Mucosa of descending colon (tissue), 3 donors: ENCODE data around the gene PRXL2B. TPM values are rescaled to one million over a fixed set of nuclear protein-coding genes. Genes with fewer than 3 reads are reported as not detected.
A peak's percentile ranks its signal among the peaks of the same experiment; 100 is the strongest.

Experiments used
- ATAC-seq: fragments of 200-7000 bp; cut with Tn5 transposase; one replicate; pipeline ENCODE4 v1.9.1; 2020; ENCODE audit warnings: mild to moderate bottlenecking, moderate library complexity
- DNase-seq, 3 donors: peaks; one replicate each; pipeline ENCODE4 v3.0.0-alpha.2; 2020
- H3K36me3 ChIP-seq: fragments of 200-600 bp; one replicate; pipeline ENCODE4 v1.8.0; 2021; ENCODE audit warnings: low read depth, mild to moderate bottlenecking
- H3K4me1 ChIP-seq: fragments of 200-600 bp; one replicate; pipeline ENCODE4 v1.8.0; 2021; ENCODE audit warnings: low read depth, mild to moderate bottlenecking
- H3K4me3 ChIP-seq: fragments of 200-600 bp; one replicate; pipeline ENCODE4 v1.8.0; 2021; ENCODE audit warnings: mild to moderate bottlenecking
- H3K9me3 ChIP-seq: fragments of 200-600 bp; one replicate; pipeline ENCODE4 v1.8.0; 2021; ENCODE audit warnings: mild to moderate bottlenecking
- intact Hi-C, 2 donors: fragments of 100-400 bp; cut with DNase I in 1 of 2; cut with micrococcal nuclease in 1 of 2; formaldehyde crosslinking; loops; one replicate each; pipeline versions ENCODE4 v1.11.0 to v1.11.1; 2022; cut with DNase I, micrococcal nuclease
- total RNA-seq, 3 donors: library from RNA; stranded (reverse); fragmentation: NEBNext Ultra II Directional in 2 of 3; extraction: Animal tissue kit (Norgen Biotek cat#: 25700) in 2 of 3; gene quantifications; one replicate each; pipeline versions ENCODE4 v1.2.1 to v1.2.4, GENCODE V29; 2021 to 2023
- TF ChIP-seq, protein P1 (sequence below): fragments of 200-600 bp; IDR thresholded peaks from one replicate; pipeline ENCODE4 v1.8.0; 2022; ENCODE audit warnings: antibody characterized with exemption, mild to moderate bottlenecking
- donor health status: DM: no; HTN: no; CAD: no; lungs with moderate emphysema.
- donor health status: DM: no; HTN: no; CAD: no.
- donor health status: DM: no; HTN: yes; CAD: no.

The PRXL2B gene
- total RNA-seq, 3 donors from 2014 or later: 45.2 to 65.5 (median 48.3) TPM

DNA sequence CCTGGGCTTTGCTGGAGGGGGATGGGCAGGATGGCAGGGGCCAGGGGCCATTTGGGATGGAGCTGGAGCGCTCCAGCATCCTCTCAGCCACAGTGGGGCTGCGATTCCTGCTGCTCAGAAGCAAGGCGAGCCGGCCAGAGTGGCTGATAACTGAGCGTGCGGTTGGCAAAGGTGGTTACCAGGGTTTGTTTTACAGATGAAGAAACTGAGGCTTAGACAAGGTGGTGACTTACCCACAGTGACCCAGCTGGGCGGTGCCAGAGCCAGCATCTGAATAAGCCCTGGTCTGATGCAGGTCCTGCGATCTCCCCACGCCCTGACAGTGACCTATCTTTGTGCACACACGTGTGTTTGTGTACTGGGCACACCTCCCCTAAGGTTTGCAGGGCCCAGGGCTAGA, 5.9 kb upstream of the PRXL2B start:
- peak in 2 of 3 donors; percentile 34 to 58 for DNase-seq
- H3K4me1 ChIP-seq: peaks cover 35% of the 10 kb centered on the region
- intact Hi-C loops: no loop called here
- TF ChIP-seq, protein P1, sequence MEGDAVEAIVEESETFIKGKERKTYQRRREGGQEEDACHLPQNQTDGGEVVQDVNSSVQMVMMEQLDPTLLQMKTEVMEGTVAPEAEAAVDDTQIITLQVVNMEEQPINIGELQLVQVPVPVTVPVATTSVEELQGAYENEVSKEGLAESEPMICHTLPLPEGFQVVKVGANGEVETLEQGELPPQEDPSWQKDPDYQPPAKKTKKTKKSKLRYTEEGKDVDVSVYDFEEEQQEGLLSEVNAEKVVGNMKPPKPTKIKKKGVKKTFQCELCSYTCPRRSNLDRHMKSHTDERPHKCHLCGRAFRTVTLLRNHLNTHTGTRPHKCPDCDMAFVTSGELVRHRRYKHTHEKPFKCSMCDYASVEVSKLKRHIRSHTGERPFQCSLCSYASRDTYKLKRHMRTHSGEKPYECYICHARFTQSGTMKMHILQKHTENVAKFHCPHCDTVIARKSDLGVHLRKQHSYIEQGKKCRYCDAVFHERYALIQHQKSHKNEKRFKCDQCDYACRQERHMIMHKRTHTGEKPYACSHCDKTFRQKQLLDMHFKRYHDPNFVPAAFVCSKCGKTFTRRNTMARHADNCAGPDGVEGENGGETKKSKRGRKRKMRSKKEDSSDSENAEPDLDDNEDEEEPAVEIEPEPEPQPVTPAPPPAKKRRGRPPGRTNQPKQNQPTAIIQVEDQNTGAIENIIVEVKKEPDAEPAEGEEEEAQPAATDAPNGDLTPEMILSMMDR: no peak
- H3K9me3 ChIP-seq: no peaks in the 10 kb centered on the region
- H3K4me3 ChIP-seq: no peak overlapping the region
- no peaks in the 10 kb centered on the region for H3K36me3 ChIP-seq
- no peak for ATAC-seq

DNA sequence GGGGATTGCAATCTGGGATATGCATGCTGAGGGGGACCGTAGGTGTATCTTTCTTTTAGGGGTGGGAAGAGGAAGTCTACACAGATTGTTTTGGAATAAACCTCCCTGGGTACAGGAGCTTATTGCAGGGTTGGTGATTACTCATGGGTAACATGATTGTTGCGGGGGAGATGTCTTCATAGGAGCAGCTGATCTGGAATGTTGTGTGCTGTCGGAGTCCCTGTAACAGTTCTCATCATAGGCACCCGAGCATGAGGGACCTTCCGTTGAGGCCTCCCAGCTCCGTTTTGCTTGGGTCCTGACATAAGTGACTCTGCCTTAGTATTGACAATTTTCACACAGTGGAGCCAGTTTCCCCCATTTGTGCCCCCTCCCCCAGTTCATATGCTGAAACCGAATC, 4.2 kb upstream of the PRXL2B start:
- no peaks in the 10 kb centered on the region for H3K9me3 ChIP-seq
- no peak overlapping the region for H3K4me3 ChIP-seq
- TF ChIP-seq, protein P1: no peak
- intact Hi-C loops: no loop called here
- peaks cover 2% of the 10 kb centered on the region for H3K36me3 ChIP-seq
- DNase-seq: no peak
- ATAC-seq: no peak
- peaks cover 29% of the 10 kb centered on the region for H3K4me1 ChIP-seq

DNA sequence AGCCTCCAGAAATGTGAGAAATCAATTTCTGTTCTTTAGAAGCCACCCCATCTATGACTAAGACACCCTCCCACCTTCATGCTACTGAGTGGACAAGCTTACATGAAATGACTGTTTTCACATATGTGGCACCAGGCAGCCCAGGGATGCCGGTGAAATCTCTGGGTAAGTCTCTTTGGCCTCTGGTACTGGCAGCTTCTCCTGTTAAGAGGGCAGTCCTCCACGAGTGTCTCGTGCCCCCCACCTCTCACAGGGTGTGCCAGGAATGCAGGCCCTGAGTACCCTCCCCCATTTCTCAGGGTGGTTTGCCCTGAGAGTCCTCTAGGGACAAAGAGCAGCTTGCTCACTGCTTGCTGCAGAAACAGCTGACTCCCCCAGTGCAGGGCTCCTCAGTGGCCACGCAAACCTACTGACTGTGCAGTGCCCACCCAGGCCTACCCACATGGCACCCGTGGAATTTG, 3.2 kb upstream of the PRXL2B start:
- Histone ChIP-seq H3K9me3 (no peaks in the 10 kb centered on the region), H3K36me3 (peaks cover 2% of the 10 kb centered on the region), H3K4me1 (peaks cover 31% of the 10 kb centered on the region), H3K4me3 (no peak overlapping the region)
- TF ChIP-seq, protein P1: no peak
- ATAC-seq (no peak), DNase-seq (peak in 1 of 3 donors; percentile 44)
- intact Hi-C loops: no loop called here

DNA sequence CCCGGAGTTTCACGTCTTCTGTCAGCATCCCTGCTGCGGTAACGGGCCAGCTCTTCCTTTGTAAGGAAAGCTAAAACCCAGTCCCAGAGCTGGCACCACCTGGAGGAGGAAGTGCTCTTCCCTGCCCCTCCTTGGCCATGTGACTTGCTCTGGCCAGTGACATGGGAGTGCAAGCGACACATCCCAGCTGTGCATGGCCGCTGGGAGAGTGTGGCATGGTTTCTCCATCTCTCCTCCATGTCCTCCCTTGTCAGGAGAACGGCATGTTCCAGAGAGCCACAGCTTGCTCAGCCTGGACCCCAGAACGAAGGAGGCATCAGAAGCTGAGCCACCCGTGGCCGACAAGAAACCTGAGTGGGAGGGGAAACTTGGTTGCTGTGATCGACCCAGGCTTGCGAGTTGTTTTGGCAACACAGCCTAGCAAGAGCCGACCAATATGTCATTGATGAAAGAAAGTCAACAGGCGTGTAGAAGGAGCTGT, 2.7 kb upstream of the PRXL2B start:
- no peaks in the 10 kb centered on the region for H3K9me3 ChIP-seq
- H3K4me1 ChIP-seq: peaks cover 25% of the 10 kb centered on the region
- TF ChIP-seq, protein P1: no peak
- no peak for ATAC-seq
- intact Hi-C loops: no loop called here
- DNase-seq: peak; percentile 54 to 68 (median 56)
- peaks cover 2% of the 10 kb centered on the region for H3K36me3 ChIP-seq
- H3K4me3 ChIP-seq: no peak overlapping the region

DNA sequence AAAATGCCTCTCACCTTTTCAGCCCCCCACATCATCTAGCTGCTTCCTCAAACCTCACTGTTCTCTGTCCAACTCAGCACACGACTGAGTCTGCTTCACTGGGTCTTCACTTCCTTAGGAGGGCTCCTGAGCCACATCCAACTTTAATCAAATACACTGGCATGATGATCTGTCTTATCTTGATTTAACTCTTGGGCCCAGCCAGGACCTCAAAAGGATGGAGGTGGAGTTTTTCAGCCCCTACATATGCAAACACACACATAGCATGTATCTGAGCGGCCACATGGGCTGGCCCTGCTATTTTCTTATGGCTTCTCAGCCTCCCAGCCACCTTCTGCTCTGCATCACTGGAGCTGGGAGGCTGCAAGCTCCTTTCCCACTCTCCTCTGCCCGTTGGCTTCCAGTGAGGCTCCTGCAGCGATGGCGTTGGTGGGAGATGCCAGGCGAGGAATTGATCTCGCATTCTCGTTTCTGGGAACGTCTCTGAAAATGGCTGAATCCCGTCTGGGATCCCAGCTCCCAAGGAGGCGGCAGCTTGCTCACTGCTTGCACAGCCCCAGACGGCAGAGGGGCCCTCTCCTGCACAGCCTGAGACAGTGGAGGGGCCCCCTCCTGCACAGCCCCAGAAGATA, 1.8 kb upstream of the PRXL2B start:
- H3K9me3 ChIP-seq: no peaks in the 10 kb centered on the region
- DNase-seq (no peak), ATAC-seq (no peak)
- intact Hi-C loops: no loop called here
- H3K4me3 ChIP-seq: no peak overlapping the region
- TF ChIP-seq, protein P1: no peak
- peaks cover 24% of the 10 kb centered on the region for H3K4me1 ChIP-seq
- H3K36me3 ChIP-seq: peaks cover 2% of the 10 kb centered on the region
